22Rv1 (cell line): ENCODE results near the gene CDC42SE1.

Experiments
- H3K27ac ChIP-seq: fragments of 450-650 bp; 2 replicates; pipeline ENCODE4 v1.5.1; 2017
- ZFX ChIP-seq: fragments of 450-650 bp; IDR thresholded peaks from 2 replicates; pipeline ENCODE4 v1.6.1; 2017; ENCODE audit warnings: antibody characterized with exemption, borderline replicate concordance
- TF ChIP-seq, protein P1 (sequence below): fragments of 450-650 bp; IDR thresholded peaks from 2 replicates; pipeline ENCODE4 v1.5.1; 2017; ENCODE audit warnings: mild to moderate bottlenecking

CDC42SE1 gene

DNA sequence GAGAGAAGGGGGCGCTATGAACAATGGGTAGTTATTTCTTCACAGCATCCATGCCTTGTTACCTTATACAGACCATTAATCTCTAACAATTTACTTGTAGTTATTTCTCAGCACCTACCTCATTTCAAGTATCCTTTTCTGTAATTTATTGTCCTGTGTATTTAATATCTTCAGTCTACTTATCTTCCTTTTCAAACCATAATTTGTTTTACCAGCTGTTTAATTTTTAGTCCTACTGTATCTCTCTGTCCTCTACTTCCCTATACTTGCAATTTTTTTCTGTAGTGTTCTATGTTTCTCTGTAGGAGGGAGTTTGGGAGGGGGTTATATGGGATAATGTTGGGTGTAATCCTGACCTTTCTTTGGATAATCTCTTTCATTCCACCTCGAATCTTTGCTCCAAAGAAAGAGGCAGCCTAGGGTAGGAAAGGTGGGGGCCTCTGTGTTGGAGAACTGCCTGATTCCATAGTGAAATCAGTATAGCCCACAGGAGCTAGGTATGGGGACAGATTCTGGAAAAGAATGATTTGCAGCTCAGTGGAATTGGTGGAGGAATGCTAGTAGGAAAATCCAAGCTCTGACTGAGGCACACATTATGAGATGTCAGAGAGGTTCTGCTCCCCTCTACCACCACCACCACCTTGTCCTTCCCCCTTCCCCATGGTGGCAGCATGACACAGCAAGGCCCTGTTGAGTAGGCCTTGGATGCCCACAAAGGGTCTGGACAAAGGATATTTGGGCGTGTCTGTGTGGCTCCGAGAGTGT lies 1.4 kb upstream of the CDC42SE1 start:
- TF ChIP-seq, protein P1, sequence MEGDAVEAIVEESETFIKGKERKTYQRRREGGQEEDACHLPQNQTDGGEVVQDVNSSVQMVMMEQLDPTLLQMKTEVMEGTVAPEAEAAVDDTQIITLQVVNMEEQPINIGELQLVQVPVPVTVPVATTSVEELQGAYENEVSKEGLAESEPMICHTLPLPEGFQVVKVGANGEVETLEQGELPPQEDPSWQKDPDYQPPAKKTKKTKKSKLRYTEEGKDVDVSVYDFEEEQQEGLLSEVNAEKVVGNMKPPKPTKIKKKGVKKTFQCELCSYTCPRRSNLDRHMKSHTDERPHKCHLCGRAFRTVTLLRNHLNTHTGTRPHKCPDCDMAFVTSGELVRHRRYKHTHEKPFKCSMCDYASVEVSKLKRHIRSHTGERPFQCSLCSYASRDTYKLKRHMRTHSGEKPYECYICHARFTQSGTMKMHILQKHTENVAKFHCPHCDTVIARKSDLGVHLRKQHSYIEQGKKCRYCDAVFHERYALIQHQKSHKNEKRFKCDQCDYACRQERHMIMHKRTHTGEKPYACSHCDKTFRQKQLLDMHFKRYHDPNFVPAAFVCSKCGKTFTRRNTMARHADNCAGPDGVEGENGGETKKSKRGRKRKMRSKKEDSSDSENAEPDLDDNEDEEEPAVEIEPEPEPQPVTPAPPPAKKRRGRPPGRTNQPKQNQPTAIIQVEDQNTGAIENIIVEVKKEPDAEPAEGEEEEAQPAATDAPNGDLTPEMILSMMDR = no peak
- no peak for TF ChIP-seq ZFX
- 0 out of 2 replicates have a peak overlapping the region, but pooled peaks have one; percentile 9 for H3K27ac ChIP-seq

DNA sequence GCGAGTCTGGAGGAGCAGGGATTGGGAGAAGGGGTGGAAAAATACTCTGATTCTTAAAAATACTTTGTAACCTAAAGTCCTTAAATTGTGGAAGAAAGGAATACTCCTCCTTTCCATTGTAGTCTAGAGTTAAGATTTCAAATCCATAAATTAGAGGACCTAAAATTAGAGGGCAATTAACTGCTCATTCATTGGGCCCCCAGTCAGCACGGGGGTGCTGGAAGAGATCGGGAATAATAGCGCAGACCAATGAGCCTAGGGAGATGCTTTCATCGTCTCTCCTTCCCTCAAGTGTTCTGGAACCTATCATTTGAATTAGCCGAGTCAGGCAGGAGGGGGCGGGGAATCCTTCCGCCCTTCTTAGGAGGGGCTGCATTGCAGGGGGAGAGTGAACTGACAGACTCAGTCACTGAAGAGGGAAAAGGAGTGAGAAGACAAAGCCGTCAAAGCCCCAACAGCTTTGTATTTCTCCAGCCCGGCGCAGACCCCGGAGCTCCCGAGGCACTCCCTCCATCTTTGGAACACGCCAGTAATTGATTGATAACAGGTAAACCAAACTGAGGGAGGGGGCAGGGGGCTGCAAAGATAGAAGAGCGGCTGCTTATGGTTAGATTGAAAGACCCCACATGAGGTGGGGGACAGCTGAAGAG lies 710 bp upstream of the CDC42SE1 start, which contains the start of gene MLLT11:
MLLT11 (plus strand) TSS at position 391 of the 650 bp plus-strand sequence. CDS start 6,828 bp downstream, outside the sequence.
- peak within 1 kb of the TSS; percentile 93 for H3K27ac ChIP-seq
- TF ChIP-seq, protein P1 = no peak
- no peak for TF ChIP-seq ZFX

DNA sequence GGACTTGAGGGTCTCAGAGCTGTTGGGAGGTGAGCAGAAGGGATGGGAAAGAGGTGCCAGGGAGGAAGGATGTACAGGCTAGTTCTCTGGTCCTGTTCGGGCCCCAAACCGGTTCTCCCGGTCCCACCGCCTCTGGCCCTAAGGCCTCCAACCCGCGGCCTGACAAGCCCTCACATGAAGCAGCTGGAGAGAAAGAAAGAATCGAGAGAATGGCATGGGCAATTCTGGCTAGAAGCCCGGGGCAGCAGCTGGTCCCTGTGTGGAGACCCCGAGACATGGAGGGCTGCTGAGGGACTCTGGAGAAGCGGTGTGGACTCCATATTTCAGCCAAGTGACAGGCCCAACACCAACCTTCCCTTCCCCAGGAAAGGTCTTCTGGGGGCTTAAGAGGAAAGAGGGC lies 730 bp downstream of the CDC42SE1 start:
- TF ChIP-seq ZFX = no peak
- TF ChIP-seq, protein P1 = no peak
- H3K27ac ChIP-seq = peak overlapping the region; percentile 93

DNA sequence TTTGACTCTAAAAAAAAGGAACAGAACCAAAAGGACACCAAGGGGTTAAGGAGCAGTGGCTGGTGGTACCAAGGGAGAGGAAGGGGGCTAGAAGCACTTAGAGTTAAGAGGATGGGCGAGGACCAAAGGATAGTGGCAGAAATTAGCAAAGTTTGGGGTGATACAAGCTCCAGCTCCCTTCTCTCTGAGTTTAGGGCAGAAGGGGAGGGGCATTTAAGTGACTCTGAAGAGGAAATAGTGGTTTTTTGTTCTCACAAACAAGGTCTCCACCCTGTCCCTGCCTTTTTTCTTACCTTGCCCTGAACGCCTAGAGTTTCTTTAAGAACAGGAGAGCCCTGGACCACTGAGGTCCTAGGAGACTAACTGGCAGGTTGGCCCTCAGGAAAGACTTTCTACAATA lies 3.3 kb downstream of the CDC42SE1 start:
- peak overlapping the region; percentile 93 for H3K27ac ChIP-seq
- TF ChIP-seq, protein P1 = no peak
- TF ChIP-seq ZFX = no peak

DNA sequence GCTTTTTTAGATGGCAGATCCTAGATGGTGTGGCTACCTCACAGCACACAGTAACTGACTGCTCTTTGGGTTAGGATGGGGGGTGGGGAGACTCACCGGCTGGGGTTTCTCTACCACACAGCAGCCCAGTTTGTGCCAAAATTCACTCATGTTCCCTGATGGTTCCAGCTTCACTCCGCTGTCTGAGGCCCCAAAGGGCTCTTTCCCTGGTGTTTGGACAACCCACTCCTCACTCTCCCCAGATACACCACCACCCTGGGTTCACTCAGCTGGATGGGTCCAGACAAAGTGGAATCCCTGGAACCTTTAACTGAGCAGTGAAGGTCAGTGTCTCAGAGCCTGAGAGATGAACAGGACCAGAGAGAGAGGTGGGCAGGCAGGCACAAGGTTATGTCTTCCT lies 3.8 kb downstream of the CDC42SE1 start:
- TF ChIP-seq ZFX = no peak
- TF ChIP-seq, protein P1 = no peak
- H3K27ac ChIP-seq = peak overlapping the region; percentile 93; the same call in 1 of the 2 replicates

DNA sequence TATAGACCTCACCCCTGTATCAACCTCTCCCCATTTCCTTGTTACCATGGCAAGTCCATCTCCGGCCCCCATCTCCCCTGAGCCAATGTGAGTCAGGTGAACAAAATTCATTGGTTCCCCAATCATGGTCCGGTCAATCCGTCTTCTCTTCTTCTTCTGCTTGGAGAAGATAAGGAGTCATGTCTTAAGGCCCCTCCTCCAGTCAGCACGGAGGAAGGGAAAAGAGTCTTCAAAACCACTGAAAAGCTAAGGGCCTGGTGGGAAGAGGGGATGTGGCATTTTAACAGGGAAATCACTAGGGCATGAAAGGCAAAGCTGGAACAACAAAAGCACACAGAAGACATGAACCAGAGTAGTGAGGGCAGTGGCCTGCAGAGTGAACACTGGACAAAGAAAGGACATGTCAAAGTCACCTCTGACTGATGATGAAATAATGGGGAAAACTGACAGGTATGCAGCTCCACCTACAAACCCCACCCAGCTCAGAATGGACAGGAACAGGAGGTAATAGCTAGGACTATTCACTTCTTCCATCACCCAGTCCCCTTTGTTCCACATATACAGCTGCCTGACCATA lies 4.4 kb downstream of the CDC42SE1 start:
- peak overlapping the region; percentile 93; the same call in 1 of the 2 replicates for H3K27ac ChIP-seq

More for the DNA sequence above, 4.4 kb downstream of the CDC42SE1 start:
- TF ChIP-seq ZFX = no peak
- TF ChIP-seq, protein P1 = no peak
